H9 (cell line): Measurements from ENCODE around the gene COL4A1. TPM values are rescaled to one million over a fixed set of nuclear protein-coding genes. Genes with fewer than 3 reads are reported as not detected.

ENCODE experiments used
- DNase-seq: peaks from one replicate; pipeline ENCODE4 v3.0.0-alpha.2; 2017
- H2AFZ ChIP-seq: one replicate; pipeline ENCODE4 v1.6.1; 2013; ENCODE audit warnings: mild to moderate bottlenecking, low read length, control low read depth, moderate library complexity
- H2AK5ac ChIP-seq: 2 replicates; pipeline ENCODE4 v1.6.1; 2013; ENCODE audit warnings: low read length, control low read depth, mixed read lengths; ENCODE audit not compliant: insufficient read length
- H2BK120ac ChIP-seq: one replicate; pipeline ENCODE4 v1.6.1; 2013; ENCODE audit warnings: low read depth, mild to moderate bottlenecking, low read length, control low read depth, inconsistent platforms; ENCODE audit not compliant: poor library complexity, severe bottlenecking
- H2BK12ac ChIP-seq: 2 replicates; pipeline ENCODE4 v1.6.1; 2013; ENCODE audit warnings: low read length, control low read depth, mixed read lengths, low read depth; ENCODE audit not compliant: insufficient read length
- H2BK15ac ChIP-seq: 2 replicates; pipeline ENCODE4 v1.6.1; 2013; ENCODE audit warnings: low read depth, low read length, control low read depth
- H2BK20ac ChIP-seq: one replicate; pipeline ENCODE4 v1.6.1; 2013; ENCODE audit warnings: low read depth, mild to moderate bottlenecking, low read length, control low read depth, inconsistent platforms; ENCODE audit not compliant: poor library complexity, severe bottlenecking
- H2BK5ac ChIP-seq: 2 replicates; pipeline ENCODE4 v1.6.1; 2013; ENCODE audit warnings: low read length, control low read depth, mixed read lengths; ENCODE audit not compliant: insufficient read length
- H3K14ac ChIP-seq: 2 replicates; pipeline ENCODE4 v1.6.1; 2013; ENCODE audit warnings: low read length, control low read depth; ENCODE audit not compliant: insufficient read depth
- H3K18ac ChIP-seq: 2 replicates; pipeline ENCODE4 v1.6.1; 2013; ENCODE audit warnings: low read depth, mild to moderate bottlenecking, mixed read lengths, low read length, control low read depth; ENCODE audit not compliant: insufficient read length
- H3K23ac ChIP-seq: 2 replicates; pipeline ENCODE4 v1.6.1; 2013; ENCODE audit warnings: low read length, control low read depth, mixed read lengths, low read depth; ENCODE audit not compliant: insufficient read length
- H3K23me2 ChIP-seq: 2 replicates; pipeline ENCODE4 v1.6.1; 2013; ENCODE audit warnings: low read depth, mild to moderate bottlenecking, mixed read lengths, low read length, control low read depth; ENCODE audit not compliant: insufficient read length, poor library complexity, severe bottlenecking
- H3K27ac ChIP-seq: 2 replicates; pipeline ENCODE4 v1.5.1; 2013; ENCODE audit warnings: low read length, control low read depth, mixed read lengths, low read depth; ENCODE audit not compliant: insufficient read length
- H3K27me3 ChIP-seq: 2 replicates; pipeline ENCODE4 v1.6.1; 2013; ENCODE audit warnings: low read length, control low read depth, inconsistent platforms; ENCODE audit not compliant: insufficient read depth
- H3K4ac ChIP-seq: 2 replicates; pipeline ENCODE4 v1.6.1; 2013; ENCODE audit warnings: low read depth, mild to moderate bottlenecking, control low read depth, inconsistent platforms, low read length, moderate library complexity
- H3K4me1 ChIP-seq: 2 replicates; pipeline ENCODE4 v1.6.1; 2013; ENCODE audit warnings: low read length, control low read depth, inconsistent platforms; ENCODE audit not compliant: insufficient read depth
- H3K4me2 ChIP-seq: 2 replicates; pipeline ENCODE4 v1.6.1; 2013; ENCODE audit warnings: low read length, control low read depth, mixed read lengths; ENCODE audit not compliant: insufficient read length, insufficient read depth
- H3K56ac ChIP-seq: 2 replicates; pipeline ENCODE4 v1.6.1; 2013; ENCODE audit warnings: low read depth, mild to moderate bottlenecking, mixed read lengths, low read length, control low read depth; ENCODE audit not compliant: insufficient read length
- H3K79me1 ChIP-seq: 2 replicates; pipeline ENCODE4 v1.6.1; 2013; ENCODE audit warnings: low read depth, mild to moderate bottlenecking, moderate library complexity, low read length, control low read depth, inconsistent platforms; ENCODE audit not compliant: insufficient read depth, poor library complexity, severe bottlenecking
- H3K79me2 ChIP-seq: 2 replicates; pipeline ENCODE4 v1.6.1; 2013; ENCODE audit warnings: low read length, control low read depth, inconsistent platforms; ENCODE audit not compliant: insufficient read depth
- H3K9ac ChIP-seq: 2 replicates; pipeline ENCODE4 v1.6.1; 2013; ENCODE audit warnings: low read length, control low read depth, mixed read lengths; ENCODE audit not compliant: insufficient read length; ENCODE audit errors: extremely low read depth
- H3K9me3 ChIP-seq: one replicate; pipeline ENCODE4 v1.6.1; 2013; ENCODE audit warnings: low read depth, low read length, inconsistent platforms; ENCODE audit not compliant: control insufficient read depth
- H3T11ph ChIP-seq: one replicate; pipeline ENCODE4 v1.6.1; 2013; ENCODE audit warnings: mild to moderate bottlenecking, low read length, control low read depth, inconsistent platforms
- H4K20me1 ChIP-seq: one replicate; pipeline ENCODE4 v1.6.1; 2013; ENCODE audit not compliant: control insufficient read depth, insufficient read length, insufficient read depth
- H4K5ac ChIP-seq: 2 replicates; pipeline ENCODE4 v1.6.1; 2013; ENCODE audit warnings: low read depth, mild to moderate bottlenecking, mixed read lengths, low read length, control low read depth; ENCODE audit not compliant: insufficient read length
- H4K8ac ChIP-seq: replicated peaks from 2 replicates; pipeline ENCODE4 v1.6.1; 2013; ENCODE audit warnings: low read length, control low read depth, mixed read lengths, low read depth; ENCODE audit not compliant: insufficient read length
- H4K91ac ChIP-seq: 2 replicates; pipeline ENCODE4 v1.6.1; 2013; ENCODE audit warnings: low read depth, mild to moderate bottlenecking, moderate library complexity, mixed read lengths, low read length, control low read depth; ENCODE audit not compliant: insufficient read length
- H3K27ac Mint-ChIP-seq, 3 experiments: 2 replicates in 2 of 3; 3 replicates in 1 of 3; pipeline ENCODE4 v1.8.0; 2020 to 2021; ENCODE audit warnings: mixed read lengths in 3 of 3, mild to moderate bottlenecking in 1 of 3, moderate library complexity in 1 of 3
- H3K27me3 Mint-ChIP-seq: 2 replicates; pipeline ENCODE4 v1.8.0; 2021; ENCODE audit warnings: low read depth, mild to moderate bottlenecking, moderate library complexity, mixed read lengths
- H3K36me3 Mint-ChIP-seq, 3 experiments: 2 replicates in 2 of 3; 3 replicates in 1 of 3; pipeline ENCODE4 v1.8.0; 2020 to 2021; ENCODE audit warnings: low read depth in 3 of 3, mixed read lengths in 3 of 3; ENCODE audit not compliant: insufficient read depth in 1 of 3
- H3K4me1 Mint-ChIP-seq, 2 experiments: 2 replicates each; pipeline ENCODE4 v1.8.0; 2020; ENCODE audit warnings: mixed read lengths in 2 of 2
- H3K4me3 Mint-ChIP-seq, 2 experiments: 2 replicates in 1 of 2; 3 replicates in 1 of 2; pipeline ENCODE4 v1.8.0; 2020 to 2021; ENCODE audit warnings: mild to moderate bottlenecking in 2 of 2, mixed read lengths in 2 of 2, moderate library complexity in 1 of 2
- H3K9me3 Mint-ChIP-seq, 2 experiments: 2 replicates in 1 of 2; 3 replicates in 1 of 2; pipeline ENCODE4 v1.8.0; 2020; ENCODE audit warnings: mild to moderate bottlenecking in 2 of 2, mixed read lengths in 2 of 2, moderate library complexity in 1 of 2
- WGBS: extraction: QIAGEN DNeasy Blood & Tissue Kit; methylation state at CpG from one replicate; pipeline ENCODE4 v1.1.7; 2013; ENCODE audit warnings: missing lambda C conversion rate, low lambda C conversion rate, mixed read lengths; ENCODE audit not compliant: insufficient read length; ENCODE audit errors: extremely low coverage; 5-methylcytosine and 5-hydroxymethylcytosine counted together
- total RNA-seq: library from RNA; stranded (reverse); gene quantifications from 2 replicates; pipeline ENCODE4 v1.2.1, GENCODE V29; 2021
- TF ChIP-seq, protein P1 (sequence below): fragments of 200-600 bp; sonication (generic); conservative IDR thresholded peaks from 3 replicates; pipeline ENCODE4 v1.8.0; 2021; ENCODE audit warnings: antibody characterized with exemption, mild to moderate bottlenecking

COL4A1 gene
- total RNA-seq, 1 experiment from 2014 or later = 73.1 TPM

DNA sequence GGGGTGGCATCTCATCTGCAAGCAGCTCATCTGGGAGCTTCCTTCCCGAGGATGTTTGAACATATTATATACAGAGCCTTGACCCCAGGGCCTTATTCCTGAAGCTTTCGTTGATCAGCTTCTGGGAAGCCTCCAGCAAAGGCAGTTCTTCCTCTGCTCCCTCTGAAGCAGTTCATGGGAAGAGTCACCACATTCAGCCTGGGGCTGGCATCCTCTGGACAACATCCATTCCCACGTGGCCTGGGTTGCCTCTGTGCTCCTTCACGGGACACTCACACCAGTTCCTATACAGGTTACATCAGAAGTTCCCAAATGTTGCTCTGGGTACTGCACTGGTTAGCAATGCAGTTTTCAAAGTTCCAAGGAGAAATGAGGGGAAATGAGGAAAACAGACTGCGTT is 29.7 kb upstream of the COL4A1 start:
- Histone ChIP-seq H3T11ph (no peak overlapping the region), H2AFZ (no peak overlapping the region), H4K20me1 (no peaks in the 10 kb centered on the region), H3K23me2 (no peaks in the 10 kb centered on the region), H2BK20ac (no peak overlapping the region), H3K9ac (no peak overlapping the region), H2BK5ac (no peak overlapping the region), H3K27me3 (no peaks in the 10 kb centered on the region), H4K5ac (no peak overlapping the region), H2BK120ac (no peak overlapping the region), H3K79me1 (peaks cover 2% of the 10 kb centered on the region), H3K9me3 (no peaks in the 10 kb centered on the region), H2AK5ac (no peak overlapping the region), H3K14ac (no peak overlapping the region), H4K91ac (no peak overlapping the region), H3K23ac (no peak overlapping the region), H2BK12ac (no peak overlapping the region), H3K79me2 (peaks cover 2% of the 10 kb centered on the region; the same call in 1 of the 2 replicates), H2BK15ac (no peak overlapping the region), H4K8ac (no peak overlapping the region), H3K4me1 (peaks cover 10% of the 10 kb centered on the region; the same call in 1 of the 2 replicates), H3K27ac (no peak overlapping the region), H3K56ac (no peak overlapping the region), H3K18ac (no peak overlapping the region), H3K4ac (no peak overlapping the region), H3K4me2 (no peak overlapping the region)
- TF ChIP-seq, protein P1, sequence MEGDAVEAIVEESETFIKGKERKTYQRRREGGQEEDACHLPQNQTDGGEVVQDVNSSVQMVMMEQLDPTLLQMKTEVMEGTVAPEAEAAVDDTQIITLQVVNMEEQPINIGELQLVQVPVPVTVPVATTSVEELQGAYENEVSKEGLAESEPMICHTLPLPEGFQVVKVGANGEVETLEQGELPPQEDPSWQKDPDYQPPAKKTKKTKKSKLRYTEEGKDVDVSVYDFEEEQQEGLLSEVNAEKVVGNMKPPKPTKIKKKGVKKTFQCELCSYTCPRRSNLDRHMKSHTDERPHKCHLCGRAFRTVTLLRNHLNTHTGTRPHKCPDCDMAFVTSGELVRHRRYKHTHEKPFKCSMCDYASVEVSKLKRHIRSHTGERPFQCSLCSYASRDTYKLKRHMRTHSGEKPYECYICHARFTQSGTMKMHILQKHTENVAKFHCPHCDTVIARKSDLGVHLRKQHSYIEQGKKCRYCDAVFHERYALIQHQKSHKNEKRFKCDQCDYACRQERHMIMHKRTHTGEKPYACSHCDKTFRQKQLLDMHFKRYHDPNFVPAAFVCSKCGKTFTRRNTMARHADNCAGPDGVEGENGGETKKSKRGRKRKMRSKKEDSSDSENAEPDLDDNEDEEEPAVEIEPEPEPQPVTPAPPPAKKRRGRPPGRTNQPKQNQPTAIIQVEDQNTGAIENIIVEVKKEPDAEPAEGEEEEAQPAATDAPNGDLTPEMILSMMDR = no peak
- H3K36me3 Mint-ChIP-seq = peaks cover 9 to 17% (median 11%) of the 10 kb centered on the region in 3 experiments; a peak in 6 of 7 replicates
- H3K27ac Mint-ChIP-seq = no peak overlapping the region; a peak in 1 of 7 replicates
- no peak overlapping the region for H3K4me3 Mint-ChIP-seq
- no CpG with 5 or more reads among the region's 5 CpGs for WGBS
- no peaks in the 10 kb centered on the region; the same call in 1 of the 2 replicates for H3K27me3 Mint-ChIP-seq
- H3K9me3 Mint-ChIP-seq = no peaks in the 10 kb centered on the region
- peaks cover 44 to 46% of the 10 kb centered on the region in 2 experiments for H3K4me1 Mint-ChIP-seq
- no peak for DNase-seq
